VCaP (cell line): ENCODE data around the gene SPATA22.
"Not testable (repeated sequence)": the region's sequence is repeated elsewhere in the genome, so short reads cannot be mapped to it uniquely, and the experiment has no call there.

Experiments
- H3K27ac ChIP-seq: fragments of 450-650 bp; 2 replicates; pipeline ENCODE4 v1.5.1; 2017
- CTCF ChIP-seq: fragments of 450-650 bp; conservative IDR thresholded peaks from 2 replicates; pipeline ENCODE4 v1.5.1; 2017; ENCODE audit warnings: mild to moderate bottlenecking, moderate library complexity

Gene SPATA22

GRCh38 chr17:3415610-3416009 is 56.0 kb downstream of the SPATA22 start:
- no peak overlapping the region for H3K27ac ChIP-seq
- no peak for TF ChIP-seq CTCF

- H3K27ac ChIP-seq, result not testable (repeated sequence)
Observed at GRCh38 chr17:3412216-3412615, 59.4 kb downstream of the SPATA22 start.

GRCh38 chr17:3411070-3411469 is 60.5 kb downstream of the SPATA22 start, which contains the start of gene OR3A3:
OR3A3 (plus strand) TSS chr17:3411370.
- H3K27ac ChIP-seq, result no peak within 1 kb of the TSS
- no peak for TF ChIP-seq CTCF

GRCh38 chr17:3403856-3404255 is 67.8 kb downstream of the SPATA22 start:
- not testable (repeated sequence) for H3K27ac ChIP-seq

GRCh38 chr17:3401786-3402185 is 69.8 kb downstream of the SPATA22 start:
- no peak for TF ChIP-seq CTCF
- H3K27ac ChIP-seq, result no peak overlapping the region

- no peak for TF ChIP-seq CTCF
Observed at GRCh38 chr17:3400055-3400454, 71.6 kb downstream of the SPATA22 start.

GRCh38 chr17:3398310-3398709 is 73.3 kb downstream of the SPATA22 start, which contains the start of gene OR1E1:
OR1E1 (minus strand) TSS chr17:3398410; CDS start chr17:3398410, 0 bp downstream.
- H3K27ac ChIP-seq, result no peak within 1 kb of the TSS
- no peak for TF ChIP-seq CTCF

More at GRCh38 chr17:3400055-3400454, 71.6 kb downstream of the SPATA22 start:
- H3K27ac ChIP-seq, result no peak overlapping the region

GRCh38 chr17:3397801-3398200 is 73.8 kb downstream of the SPATA22 start:
- not testable (repeated sequence) for H3K27ac ChIP-seq
